Measurements from ENCODE around the gene CTSZ. TPM values are rescaled to one million over a fixed set of nuclear protein-coding genes. Genes with fewer than 3 reads are reported as not detected.
"Not testable (repeated sequence)": the region's sequence is repeated elsewhere in the genome, so short reads cannot be mapped to it uniquely, and the experiment has no call there.

The CTSZ gene
- total RNA-seq, 2 experiments from 2014 or later = 32.9 to 34.8 TPM

GRCh38 chr20:59019217-59019616 is 12.2 kb upstream of the CTSZ start, which contains the start of gene TUBB1:
TUBB1 (plus strand) TSS chr20:59019429; CDS start chr20:59019523, 94 bp downstream.
- no peaks in the 10 kb centered on the region for H3K9me3 Mint-ChIP-seq
- no peak within 1 kb of the TSS for H3K4me3 Mint-ChIP-seq
- H3K36me3 Mint-ChIP-seq = peaks cover 18% of the 10 kb centered on the region
- H3K27ac Mint-ChIP-seq = no peak within 1 kb of the TSS
- H3K27me3 Mint-ChIP-seq = no peaks in the 10 kb centered on the region
- ChIA-PET POLR2A (interaction anchor here (0.6 kb wide), 1 partner anchor 545 kb away, joined by 3 read pairs; no protein-coding TSS in a partner anchor), CTCF (no interaction called here)
- H3K4me1 Mint-ChIP-seq (ENCODE audit: low read depth) = peaks cover 24% of the 10 kb centered on the region
- no peak for DNase-seq
- intact Hi-C loops (cut with micrococcal nuclease) = no loop called here

- DNase-seq = no peak
- POLR2A ChIA-PET = no interaction called here
- H3K27me3 Mint-ChIP-seq = no peaks in the 10 kb centered on the region
- CTCF ChIA-PET = no interaction called here
- intact Hi-C loops (cut with micrococcal nuclease) = no loop called here
- H3K36me3 Mint-ChIP-seq = peaks cover 15% of the 10 kb centered on the region
- H3K4me3 Mint-ChIP-seq = no peak overlapping the region
- H3K27ac Mint-ChIP-seq = no peak overlapping the region
- H3K9me3 Mint-ChIP-seq = no peaks in the 10 kb centered on the region
- peaks cover 28% of the 10 kb centered on the region for H3K4me1 Mint-ChIP-seq (ENCODE audit: low read depth)
Observed at GRCh38 chr20:59018817-59019216, 11.8 kb upstream of the CTSZ start.

GRCh38 chr20:59017493-59018231 is 10.6 kb upstream of the CTSZ start:
- no peak overlapping the region for H3K27ac Mint-ChIP-seq
- peaks cover 35% of the 10 kb centered on the region for H3K4me1 Mint-ChIP-seq (ENCODE audit: low read depth)
- peaks cover 6% of the 10 kb centered on the region for H3K36me3 Mint-ChIP-seq
- no peaks in the 10 kb centered on the region for H3K9me3 Mint-ChIP-seq
- H3K4me3 Mint-ChIP-seq = no peak overlapping the region
- ChIA-PET CTCF (no interaction called here), POLR2A (no interaction called here)
- no peak for DNase-seq
- H3K27me3 Mint-ChIP-seq = no peaks in the 10 kb centered on the region
- intact Hi-C loops (cut with micrococcal nuclease) = no loop called here

- Mint-ChIP-seq H3K27me3 (no peaks in the 10 kb centered on the region), H3K4me3 (no peak overlapping the region), H3K27ac (peak overlapping the region; percentile 34), H3K4me1 (ENCODE audit: low read depth) (peaks cover 38% of the 10 kb centered on the region), H3K36me3 (no peaks in the 10 kb centered on the region), H3K9me3 (no peaks in the 10 kb centered on the region)
- ChIA-PET POLR2A (no interaction called here), CTCF (no interaction called here)
- DNase-seq = peak; percentile 38
- intact Hi-C loops (cut with micrococcal nuclease) = no loop called here
Observed at GRCh38 chr20:59016795-59017492, 9.9 kb upstream of the CTSZ start.

GRCh38 chr20:59015812-59016711 is 9.0 kb upstream of the CTSZ start:
- Mint-ChIP-seq H3K4me3 (no peak overlapping the region), H3K4me1 (ENCODE audit: low read depth) (peaks cover 40% of the 10 kb centered on the region), H3K9me3 (no peaks in the 10 kb centered on the region), H3K36me3 (no peaks in the 10 kb centered on the region), H3K27ac (no peak overlapping the region), H3K27me3 (no peaks in the 10 kb centered on the region)
- DNase-seq = peak; percentile 6
- ChIA-PET POLR2A (no interaction called here), CTCF (no interaction called here)
- intact Hi-C loops (cut with micrococcal nuclease) = no loop called here

GRCh38 chr20:59015411-59015810 is 8.4 kb upstream of the CTSZ start:
- H3K36me3 Mint-ChIP-seq = no peaks in the 10 kb centered on the region
- intact Hi-C loops (cut with micrococcal nuclease) = no loop called here
- CTCF ChIA-PET = no interaction called here
- no peak for DNase-seq
- POLR2A ChIA-PET = no interaction called here
- H3K4me3 Mint-ChIP-seq = no peak overlapping the region
- H3K9me3 Mint-ChIP-seq = no peaks in the 10 kb centered on the region
- no peak overlapping the region for H3K27ac Mint-ChIP-seq
- H3K4me1 Mint-ChIP-seq (ENCODE audit: low read depth) = peaks cover 35% of the 10 kb centered on the region
- no peaks in the 10 kb centered on the region for H3K27me3 Mint-ChIP-seq

GRCh38 chr20:59014680-59015389 is 7.8 kb upstream of the CTSZ start:
- ChIA-PET POLR2A (interaction anchor here (1.5 kb wide), 1 partner anchor 17 kb away, joined by 5 read pairs; the partner anchor contains the start of gene ATP5F1E), CTCF (interaction anchor here (0.9 kb wide), 1 partner anchor 193 kb away, joined by 3 read pairs; no protein-coding TSS in a partner anchor)
- H3K4me1 Mint-ChIP-seq (ENCODE audit: low read depth) = peaks cover 35% of the 10 kb centered on the region
- no peaks in the 10 kb centered on the region for H3K9me3 Mint-ChIP-seq
- H3K27ac Mint-ChIP-seq = no peak overlapping the region
- intact Hi-C loops (cut with micrococcal nuclease) = no loop called here
- peak; percentile 6 for DNase-seq
- H3K27me3 Mint-ChIP-seq = no peaks in the 10 kb centered on the region
- no peak overlapping the region for H3K4me3 Mint-ChIP-seq
- H3K36me3 Mint-ChIP-seq = no peaks in the 10 kb centered on the region

GRCh38 chr20:59013959-59014608 is 7.0 kb upstream of the CTSZ start:
- H3K27ac Mint-ChIP-seq = peak overlapping the region; percentile 47
- peaks cover 35% of the 10 kb centered on the region for H3K4me1 Mint-ChIP-seq (ENCODE audit: low read depth)
- intact Hi-C loops (cut with micrococcal nuclease) = no loop called here
- H3K27me3 Mint-ChIP-seq = no peaks in the 10 kb centered on the region
- no peaks in the 10 kb centered on the region for H3K36me3 Mint-ChIP-seq
- no peaks in the 10 kb centered on the region for H3K9me3 Mint-ChIP-seq
- no peak overlapping the region for H3K4me3 Mint-ChIP-seq
- CTCF ChIA-PET = interaction anchor here (0.9 kb wide), 1 partner anchor 193 kb away, joined by 3 read pairs; no protein-coding TSS in a partner anchor
- POLR2A ChIA-PET = interaction anchor here (1.5 kb wide), 1 partner anchor 18 kb away, joined by 5 read pairs; the partner anchor contains the start of gene ATP5F1E
- peak; percentile 37 for DNase-seq

- H3K9me3 Mint-ChIP-seq = no peaks in the 10 kb centered on the region
- DNase-seq = peak; percentile 6
- no peak overlapping the region for H3K4me3 Mint-ChIP-seq
- ChIA-PET CTCF (no interaction called here), POLR2A (interaction anchor here (1.5 kb wide), 1 partner anchor 18 kb away, joined by 5 read pairs; the partner anchor contains the start of gene ATP5F1E)
- H3K27ac Mint-ChIP-seq = no peak overlapping the region
- H3K4me1 Mint-ChIP-seq (ENCODE audit: low read depth) = peaks cover 35% of the 10 kb centered on the region
- intact Hi-C loops (cut with micrococcal nuclease) = no loop called here
- H3K27me3 Mint-ChIP-seq = no peaks in the 10 kb centered on the region
- H3K36me3 Mint-ChIP-seq = no peaks in the 10 kb centered on the region
Observed at GRCh38 chr20:59013031-59013951, 6.2 kb upstream of the CTSZ start.

GRCh38 chr20:59011874-59012157 is 4.8 kb upstream of the CTSZ start:
- H3K36me3 Mint-ChIP-seq; CTCF ChIA-PET; H3K27me3 Mint-ChIP-seq; H3K9me3 Mint-ChIP-seq; intact Hi-C loops (cut with micrococcal nuclease); H3K27ac Mint-ChIP-seq; DNase-seq; POLR2A ChIA-PET; H3K4me3 Mint-ChIP-seq: not testable (repeated sequence)
- H3K4me1 Mint-ChIP-seq (ENCODE audit: low read depth) = peaks cover 33% of the 10 kb centered on the region

All from activated CD4-positive, alpha-beta memory T cell treated with anti-CD3 and anti-CD28 coated beads for 36 hours (primary cell).